K562 (cell line): Measurements from ENCODE around the gene OXT. TPM values are rescaled to one million over a fixed set of nuclear protein-coding genes. Genes with fewer than 3 reads are reported as not detected.

Source experiments
- CHD2 ChIP-seq: IDR thresholded peaks from 2 replicates; pipeline ENCODE4 v1.6.1; 2011; ENCODE audit warnings: low read depth, low read length
- DACH1 ChIP-seq: fragments of 450-650 bp; IDR thresholded peaks from 2 replicates; pipeline ENCODE4 v1.6.1; 2018; ENCODE audit not compliant: partially characterized antibody
- ILF3 ChIP-seq: fragments of 450-650 bp; IDR thresholded peaks from 2 replicates; pipeline ENCODE4 v1.6.1; 2018; ENCODE audit warnings: antibody characterized with exemption, mild to moderate bottlenecking, moderate library complexity, borderline replicate concordance
- ZNF785 ChIP-seq: fragments of 250-450 bp; sonication (Bioruptor Pico); IDR thresholded peaks from 2 replicates; pipeline ENCODE4 v1.4.0; 2020; ENCODE audit warnings: mild to moderate bottlenecking
- polyA plus RNA-seq, 8 experiments: library from polyadenylated mRNA; depleted of rRNA in 4 of 8; stranded (reverse) in 5 of 8; unstranded in 3 of 8; fragments of >200 nt; fragmentation: Nextera tagmentation in 2 of 8; fragmentation: Illumina TruSeq in 1 of 8; extraction: Ambion mirVana in 2 of 8; extraction: Trizol in 1 of 8; gene quantifications; 2 replicates each; pipeline versions ENCODE4 v1.2.1 to v1.2.3, GENCODE V29; 2011 to 2014; ENCODE audit warnings: inconsistent platforms in 1 of 8, missing spikeins in 1 of 8
- total RNA-seq, 7 experiments: library from RNA; depleted of rRNA in 6 of 7; stranded (reverse); fragments of >200 nt in 6 of 7; fragmentation: Illumina TruSeq in 2 of 7; extraction: Trizol in 2 of 7; gene quantifications; 2 replicates each; pipeline versions ENCODE4 v1.2.1 to v1.2.3, GENCODE V29; 2011 to 2021; ENCODE audit warnings: low replicate concordance in 1 of 7
- TF ChIP-seq, protein P1 (sequence below), 2 experiments: fragments of 450-650 bp in 1 of 2; sonication (generic) in 1 of 2; formaldehyde crosslinking in 1 of 2; IDR thresholded peaks; 2 replicates each; pipeline versions ENCODE4 v1.7.1 to v1.9.0; 2016 to 2022; ENCODE audit warnings: inconsistent platforms in 1 of 2, mild to moderate bottlenecking in 1 of 2, missing genetic modification reagents in 1 of 2

OXT gene
- total and polyA plus RNA-seq, 9 of the 15 experiments (the other 6 are each of a cell fraction or from before 2014, with no cell fraction given): not detected

DNA sequence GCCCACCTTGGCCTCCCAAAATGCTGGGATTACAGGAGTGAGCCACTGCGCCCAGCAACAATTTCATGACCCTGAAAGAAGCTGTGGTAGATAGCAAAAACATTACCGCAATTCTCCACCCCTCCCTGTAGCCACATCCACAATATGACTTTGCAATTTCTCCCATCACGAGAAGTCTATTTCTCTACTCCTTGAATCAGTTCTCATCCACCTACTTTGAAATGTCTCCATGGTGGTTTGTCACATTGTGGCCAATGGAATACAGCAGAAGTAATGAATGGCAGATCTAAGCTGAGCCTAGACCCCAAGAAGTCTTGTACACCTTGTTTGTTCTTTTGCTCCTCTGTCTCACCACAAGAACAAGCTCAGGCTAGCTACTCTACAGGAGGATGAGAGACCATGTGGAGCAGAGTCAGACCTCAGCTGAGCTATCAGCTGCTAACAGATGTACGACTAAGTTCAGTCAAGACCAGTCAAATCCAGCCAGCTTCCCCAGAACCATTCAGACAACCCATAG is 6.3 kb downstream of the OXT start (continued):
- TF ChIP-seq, protein P1, sequence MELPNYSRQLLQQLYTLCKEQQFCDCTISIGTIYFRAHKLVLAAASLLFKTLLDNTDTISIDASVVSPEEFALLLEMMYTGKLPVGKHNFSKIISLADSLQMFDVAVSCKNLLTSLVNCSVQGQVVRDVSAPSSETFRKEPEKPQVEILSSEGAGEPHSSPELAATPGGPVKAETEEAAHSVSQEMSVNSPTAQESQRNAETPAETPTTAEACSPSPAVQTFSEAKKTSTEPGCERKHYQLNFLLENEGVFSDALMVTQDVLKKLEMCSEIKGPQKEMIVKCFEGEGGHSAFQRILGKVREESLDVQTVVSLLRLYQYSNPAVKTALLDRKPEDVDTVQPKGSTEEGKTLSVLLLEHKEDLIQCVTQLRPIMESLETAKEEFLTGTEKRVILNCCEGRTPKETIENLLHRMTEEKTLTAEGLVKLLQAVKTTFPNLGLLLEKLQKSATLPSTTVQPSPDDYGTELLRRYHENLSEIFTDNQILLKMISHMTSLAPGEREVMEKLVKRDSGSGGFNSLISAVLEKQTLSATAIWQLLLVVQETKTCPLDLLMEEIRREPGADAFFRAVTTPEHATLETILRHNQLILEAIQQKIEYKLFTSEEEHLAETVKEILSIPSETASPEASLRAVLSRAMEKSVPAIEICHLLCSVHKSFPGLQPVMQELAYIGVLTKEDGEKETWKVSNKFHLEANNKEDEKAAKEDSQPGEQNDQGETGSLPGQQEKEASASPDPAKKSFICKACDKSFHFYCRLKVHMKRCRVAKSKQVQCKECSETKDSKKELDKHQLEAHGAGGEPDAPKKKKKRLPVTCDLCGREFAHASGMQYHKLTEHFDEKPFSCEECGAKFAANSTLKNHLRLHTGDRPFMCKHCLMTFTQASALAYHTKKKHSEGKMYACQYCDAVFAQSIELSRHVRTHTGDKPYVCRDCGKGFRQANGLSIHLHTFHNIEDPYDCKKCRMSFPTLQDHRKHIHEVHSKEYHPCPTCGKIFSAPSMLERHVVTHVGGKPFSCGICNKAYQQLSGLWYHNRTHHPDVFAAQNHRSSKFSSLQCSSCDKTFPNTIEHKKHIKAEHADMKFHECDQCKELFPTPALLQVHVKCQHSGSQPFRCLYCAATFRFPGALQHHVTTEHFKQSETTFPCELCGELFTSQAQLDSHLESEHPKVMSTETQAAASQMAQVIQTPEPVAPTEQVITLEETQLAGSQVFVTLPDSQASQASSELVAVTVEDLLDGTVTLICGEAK (IDR thresholded peaks at IDR 0.05): peak; percentile 39; the same call in 1 of the 2 replicates
- TF ChIP-seq, protein P1 (CRISPR knock-in tag; IDR thresholded peaks at IDR 0.05): no peak
- TF ChIP-seq ZNF785 (no peak), ILF3 (no peak), CHD2 (no peak), DACH1 (peak; percentile 86)
- TF ChIP-seq, all 486 proteins: peak for 80
